HepG2 (cell line): ENCODE results near the gene TADA2A. TPM values are rescaled to one million over a fixed set of nuclear protein-coding genes. Genes with fewer than 3 reads are reported as not detected.

Experiments
- CREM ChIP-seq, 2 experiments: sonication (generic) in 1 of 2; formaldehyde crosslinking in 1 of 2; IDR thresholded peaks; 2 replicates each; pipeline versions ENCODE4 v1.4.0 to v1.6.1; 2016 to 2020; ENCODE audit warnings: antibody characterized with exemption in 1 of 2, mild to moderate bottlenecking in 1 of 2, missing genetic modification reagents in 1 of 2
- HNRNPL ChIP-seq: fragments of 200-400 bp; formaldehyde crosslinking; IDR thresholded peaks from 2 replicates; pipeline ENCODE4 v1.6.1; 2017; ENCODE audit warnings: mild to moderate bottlenecking, low read depth, low read length
- HOXA5 ChIP-seq: sonication (generic); formaldehyde crosslinking; IDR thresholded peaks from 2 replicates; pipeline ENCODE4 v1.4.0; 2020; ENCODE audit warnings: missing genetic modification reagents
- MEIS1 ChIP-seq: sonication (generic); formaldehyde crosslinking; IDR thresholded peaks from 2 replicates; pipeline ENCODE4 v1.9.0; 2021; ENCODE audit warnings: mild to moderate bottlenecking, missing genetic modification reagents, moderate library complexity, borderline replicate concordance
- MXD4 ChIP-seq: IDR thresholded peaks from 2 replicates; pipeline ENCODE4 v1.6.1; 2016; ENCODE audit warnings: mild to moderate bottlenecking, missing biosample characterization, missing genetic modification reagents
- POLR2A ChIP-seq, 2 experiments: IDR thresholded peaks; 2 replicates each; pipeline ENCODE4 v1.6.1; 2011; ENCODE audit warnings: low read depth in 2 of 2, low read length in 2 of 2, mild to moderate bottlenecking in 1 of 2, moderate library complexity in 1 of 2; ENCODE audit not compliant: insufficient read depth in 1 of 2
- PRPF4 ChIP-seq: fragments of 200-400 bp; formaldehyde crosslinking; IDR thresholded peaks from 2 replicates; pipeline ENCODE4 v1.6.1; 2016; ENCODE audit warnings: low read length, low read depth; ENCODE audit not compliant: poor library complexity, severe bottlenecking
- RXRA ChIP-seq: sonication (generic); formaldehyde crosslinking; IDR thresholded peaks from 2 replicates; pipeline ENCODE4 v1.5.1; 2020; ENCODE audit warnings: missing genetic modification reagents
- ZNF263 ChIP-seq: sonication (generic); formaldehyde crosslinking; IDR thresholded peaks from 2 replicates; pipeline ENCODE4 v1.4.0; 2020; ENCODE audit warnings: missing genetic modification reagents
- ZNF274 ChIP-seq: sonication (generic); formaldehyde crosslinking; IDR thresholded peaks from 2 replicates; pipeline ENCODE4 v1.5.1; 2020; ENCODE audit warnings: mild to moderate bottlenecking, missing genetic modification reagents
- ZNF501 ChIP-seq: sonication (generic); formaldehyde crosslinking; IDR thresholded peaks from 2 replicates; pipeline ENCODE4 v1.5.1; 2020; ENCODE audit warnings: mild to moderate bottlenecking, moderate library complexity, missing genetic modification reagents
- ZNF615 ChIP-seq: sonication (generic); formaldehyde crosslinking; IDR thresholded peaks from 2 replicates; pipeline ENCODE4 v1.5.0; 2020; ENCODE audit warnings: mild to moderate bottlenecking, missing genetic modification reagents, borderline replicate concordance
- polyA plus RNA-seq, 8 experiments: library from polyadenylated mRNA; depleted of rRNA in 3 of 8; stranded (reverse) in 7 of 8; unstranded in 1 of 8; fragments of >200 nt; fragmentation: Illumina TruSeq in 4 of 8; extraction: Trizol in 4 of 8; gene quantifications; 2 replicates each; pipeline versions ENCODE4 v1.2.1 to v1.2.3, GENCODE V29; 2011 to 2016; ENCODE audit warnings: low read depth in 4 of 8, missing spikeins in 1 of 8, mixed read lengths in 1 of 8; ENCODE audit not compliant: insufficient read depth in 1 of 8
- total RNA-seq, 5 experiments: library from RNA; depleted of rRNA; stranded (reverse); fragments of >200 nt; fragmentation: Illumina TruSeq; extraction: Trizol; gene quantifications; 2 replicates each; pipeline ENCODE4 v1.2.3, GENCODE V29; 2016; ENCODE audit warnings: low read depth in 1 of 5
- TF ChIP-seq, protein P1 (sequence below), 2 experiments: sonication (generic) in 1 of 2; formaldehyde crosslinking in 1 of 2; IDR thresholded peaks; 2 replicates each; pipeline versions ENCODE4 v1.4.0 to v1.6.1; 2018 to 2020; ENCODE audit warnings: missing genetic modification reagents in 2 of 2, borderline replicate concordance in 1 of 2, low read depth in 1 of 2, mild to moderate bottlenecking in 1 of 2, missing biosample characterization in 1 of 2
- TF ChIP-seq, protein P2 (sequence below): IDR thresholded peaks from 2 replicates; pipeline ENCODE4 v1.6.1; 2016; ENCODE audit warnings: mild to moderate bottlenecking
- TF ChIP-seq, protein P3 (sequence below): sonication (generic); formaldehyde crosslinking; IDR thresholded peaks from 2 replicates; pipeline ENCODE4 v1.8.1; 2023; ENCODE audit warnings: mild to moderate bottlenecking, missing genetic modification reagents

Gene TADA2A
- total and polyA plus RNA-seq, 2 of the 13 experiments (the other 11 are each of a cell fraction or from before 2014, with no cell fraction given): 8.0 to 14.0 TPM

DNA sequence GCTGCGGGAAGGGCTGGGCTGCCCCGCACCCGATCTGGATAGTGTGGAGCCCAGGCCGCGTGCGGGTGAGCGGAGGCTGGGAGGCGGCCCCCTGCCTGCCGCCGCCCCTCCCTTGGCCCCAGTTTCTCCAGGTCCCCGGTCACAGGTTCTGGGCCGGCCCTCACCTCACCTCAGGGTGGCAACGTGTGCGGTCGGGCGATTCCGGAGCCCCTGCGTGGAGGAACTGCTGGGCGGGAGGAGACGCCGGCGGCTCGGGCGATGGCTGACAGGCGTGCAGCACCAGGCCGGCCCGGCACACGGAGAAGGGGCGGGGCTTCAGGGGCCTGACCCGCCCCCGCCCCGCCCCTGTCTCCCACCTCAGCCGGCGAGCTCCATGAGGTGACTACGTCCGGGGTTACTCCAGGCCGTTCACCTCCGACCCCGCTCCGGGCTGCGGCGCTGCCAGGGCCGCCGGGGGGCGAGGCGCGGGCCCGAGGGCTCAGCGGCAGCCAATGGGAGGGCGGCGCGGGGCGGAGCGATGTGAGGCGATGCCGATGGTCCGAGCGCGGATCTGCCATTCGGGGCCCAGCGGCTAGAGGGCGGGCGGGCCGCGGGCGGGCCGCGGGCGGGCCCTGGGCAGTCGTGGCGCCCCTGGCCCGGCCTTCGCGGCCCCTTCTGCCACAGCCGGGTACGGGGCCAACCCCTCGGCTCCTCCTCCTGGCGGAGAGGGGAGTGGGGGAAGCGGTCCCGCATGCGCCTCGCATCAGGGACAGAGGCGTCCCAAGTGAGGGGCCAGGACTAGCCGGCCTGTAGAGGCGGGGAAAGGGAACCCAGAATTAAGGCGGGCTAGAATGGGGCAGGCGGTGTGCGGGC, 47.6 kb upstream of the TADA2A start (continued):
- TF ChIP-seq ZNF263: 0 out of 2 replicates have a peak, but pooled peaks have one; percentile 10
- peak; percentile 31; the same call in 1 of the 2 replicates for TF ChIP-seq HOXA5 (CRISPR knock-in tag)
- TF ChIP-seq MEIS1 (CRISPR knock-in tag): peak; percentile 71; the same call in 1 of the 2 replicates
- no peak for TF ChIP-seq PRPF4
- TF ChIP-seq, protein P1, sequence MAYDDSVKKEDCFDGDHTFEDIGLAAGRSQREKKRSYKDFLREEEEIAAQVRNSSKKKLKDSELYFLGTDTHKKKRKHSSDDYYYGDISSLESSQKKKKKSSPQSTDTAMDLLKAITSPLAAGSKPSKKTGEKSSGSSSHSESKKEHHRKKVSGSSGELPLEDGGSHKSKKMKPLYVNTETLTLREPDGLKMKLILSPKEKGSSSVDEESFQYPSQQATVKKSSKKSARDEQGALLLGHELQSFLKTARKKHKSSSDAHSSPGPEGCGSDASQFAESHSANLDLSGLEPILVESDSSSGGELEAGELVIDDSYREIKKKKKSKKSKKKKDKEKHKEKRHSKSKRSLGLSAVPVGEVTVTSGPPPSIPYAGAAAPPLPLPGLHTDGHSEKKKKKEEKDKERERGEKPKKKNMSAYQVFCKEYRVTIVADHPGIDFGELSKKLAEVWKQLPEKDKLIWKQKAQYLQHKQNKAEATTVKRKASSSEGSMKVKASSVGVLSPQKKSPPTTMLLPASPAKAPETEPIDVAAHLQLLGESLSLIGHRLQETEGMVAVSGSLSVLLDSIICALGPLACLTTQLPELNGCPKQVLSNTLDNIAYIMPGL (CRISPR knock-in tag; IDR thresholded peaks at IDR 0.05; ENCODE audit: borderline replicate concordance in 1 of 2, low read depth in 1 of 2): 0 out of 4 replicates have a peak, but pooled peaks of 1 of the 2 experiments have one; percentile 45
- no peak for TF ChIP-seq ZNF615 (CRISPR knock-in tag)
- TF ChIP-seq, protein P2, sequence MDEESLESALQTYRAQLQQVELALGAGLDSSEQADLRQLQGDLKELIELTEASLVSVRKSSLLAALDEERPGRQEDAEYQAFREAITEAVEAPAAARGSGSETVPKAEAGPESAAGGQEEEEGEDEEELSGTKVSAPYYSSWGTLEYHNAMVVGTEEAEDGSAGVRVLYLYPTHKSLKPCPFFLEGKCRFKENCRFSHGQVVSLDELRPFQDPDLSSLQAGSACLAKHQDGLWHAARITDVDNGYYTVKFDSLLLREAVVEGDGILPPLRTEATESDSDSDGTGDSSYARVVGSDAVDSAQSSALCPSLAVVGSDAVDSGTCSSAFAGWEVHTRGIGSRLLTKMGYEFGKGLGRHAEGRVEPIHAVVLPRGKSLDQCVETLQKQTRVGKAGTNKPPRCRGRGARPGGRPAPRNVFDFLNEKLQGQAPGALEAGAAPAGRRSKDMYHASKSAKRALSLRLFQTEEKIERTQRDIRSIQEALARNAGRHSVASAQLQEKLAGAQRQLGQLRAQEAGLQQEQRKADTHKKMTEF (CRISPR knock-in tag): peak; percentile 77
- TF ChIP-seq HNRNPL: peak; percentile 31; the same call in 1 of the 2 replicates
- TF ChIP-seq RXRA (CRISPR knock-in tag): peak; percentile 99
- TF ChIP-seq, protein P3, sequence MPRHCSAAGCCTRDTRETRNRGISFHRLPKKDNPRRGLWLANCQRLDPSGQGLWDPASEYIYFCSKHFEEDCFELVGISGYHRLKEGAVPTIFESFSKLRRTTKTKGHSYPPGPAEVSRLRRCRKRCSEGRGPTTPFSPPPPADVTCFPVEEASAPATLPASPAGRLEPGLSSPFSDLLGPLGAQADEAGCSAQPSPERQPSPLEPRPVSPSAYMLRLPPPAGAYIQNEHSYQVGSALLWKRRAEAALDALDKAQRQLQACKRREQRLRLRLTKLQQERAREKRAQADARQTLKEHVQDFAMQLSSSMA (CRISPR knock-in tag): no peak
- 0 out of 2 replicates have a peak, but pooled peaks have one; percentile 31 for TF ChIP-seq ZNF274 (CRISPR knock-in tag)
- peak; percentile 56 to 81 for TF ChIP-seq POLR2A (IDR thresholded peaks at IDR 0.05; ENCODE audit: insufficient read depth in 1 of 2, low read depth in 2 of 2, low read length in 2 of 2)
- no peak for TF ChIP-seq CREM (IDR thresholded peaks at IDR 0.05)
- TF ChIP-seq CREM (CRISPR knock-in tag; IDR thresholded peaks at IDR 0.05): no peak
- peak; percentile 73; the same call in 1 of the 2 replicates for TF ChIP-seq MXD4
- TF ChIP-seq ZNF501: peak; percentile 76
